ENCODE measurements around the gene IL16.

IL16 gene

DNA sequence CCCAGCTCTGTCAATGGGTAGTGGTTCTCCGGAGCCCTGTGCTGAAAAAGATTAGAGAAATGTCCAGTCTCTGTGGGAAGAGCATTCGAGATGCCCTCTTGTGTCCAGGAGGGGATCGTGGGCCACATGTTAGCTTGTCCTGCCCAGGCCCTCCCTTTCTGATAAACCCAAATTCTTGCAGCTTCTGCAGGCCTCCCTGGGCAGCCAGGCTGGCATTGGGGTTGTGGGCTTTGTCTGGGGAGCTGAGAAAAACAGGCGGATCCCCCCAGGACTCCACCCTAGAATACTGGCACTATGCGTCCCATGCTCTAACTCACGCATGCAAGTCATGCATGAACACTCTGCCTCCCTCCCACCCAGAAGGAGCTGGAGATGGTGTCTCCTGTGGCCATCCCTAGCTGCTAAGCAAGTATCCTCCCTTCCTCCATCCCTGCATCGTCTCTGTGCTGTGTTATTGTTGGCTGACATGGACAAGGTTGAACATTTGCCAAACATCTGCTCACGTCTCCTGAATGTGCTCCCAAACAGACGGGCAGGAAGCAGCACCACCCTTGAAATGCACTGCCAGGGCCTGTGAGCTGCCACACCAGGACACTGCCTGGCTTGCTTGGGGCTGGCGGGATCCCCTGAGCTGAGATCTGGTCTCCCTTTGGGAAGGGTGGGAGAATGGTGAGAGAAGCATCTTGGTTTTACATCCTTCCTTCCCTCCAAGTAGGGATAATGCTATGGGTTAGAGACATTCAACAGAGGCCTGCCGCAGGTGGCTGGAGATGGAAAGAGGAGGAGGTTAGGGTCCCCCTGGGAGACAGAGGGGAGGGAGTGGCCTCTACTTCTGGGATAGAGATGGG, 36.1 kb upstream of the IL16 start:
- TF ChIP-seq POU2F2 (IDR thresholded peaks at IDR 0.05; ENCODE audit: low read depth, low read length) (no peak), PAX5 (IDR thresholded peaks at IDR 0.05; ENCODE audit: insufficient read depth, low read length, severe bottlenecking) (no peak), POLR2AphosphoS5 (IDR thresholded peaks at IDR 0.05; ENCODE audit: low read depth, low read length) (no peak), TAF1 (IDR thresholded peaks at IDR 0.05; ENCODE audit: low read depth, low read length) (no peak), SPI1 (IDR thresholded peaks at IDR 0.05; ENCODE audit: low read depth, low read length) (no peak), POLR2A (IDR thresholded peaks at IDR 0.05; ENCODE audit: low read depth, low read length) (no peak)
- FAIRE-seq (no peak), DNase-seq (ENCODE audit: insufficient read length, low spot score) (no peak)

DNA sequence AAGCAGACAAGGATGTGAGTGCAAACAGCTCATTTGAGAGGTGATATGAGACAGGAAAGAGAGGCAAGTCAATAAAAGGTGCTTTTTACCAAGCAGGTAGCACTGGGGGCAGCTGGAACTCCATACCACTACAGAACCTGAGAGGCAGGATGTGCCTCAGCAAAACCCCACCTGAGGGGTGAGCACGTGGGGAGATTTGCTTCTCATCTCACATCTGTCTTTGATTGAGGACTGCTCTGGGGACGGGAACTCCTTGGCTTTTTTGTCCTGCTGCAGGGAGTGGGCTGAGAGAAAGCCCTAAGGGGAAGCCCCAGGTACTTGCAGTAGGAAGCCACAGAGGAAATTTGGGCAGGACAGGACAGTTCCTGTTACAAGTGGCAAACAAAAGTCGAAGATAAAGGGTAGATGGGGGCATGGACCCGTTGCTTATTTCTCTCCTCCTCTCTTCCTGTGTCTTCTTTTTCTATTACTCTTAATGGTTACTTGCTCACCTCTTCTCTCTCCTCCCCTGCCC, 35.5 kb upstream of the IL16 start:
- FAIRE-seq (no peak), DNase-seq (ENCODE audit: insufficient read length, low spot score) (no peak)
- no peak for TF ChIP-seq POLR2A (IDR thresholded peaks at IDR 0.05; ENCODE audit: low read depth, low read length)
- no peak for TF ChIP-seq PAX5 (IDR thresholded peaks at IDR 0.05; ENCODE audit: insufficient read depth, low read length, severe bottlenecking)
- TF ChIP-seq SPI1 (IDR thresholded peaks at IDR 0.05; ENCODE audit: low read depth, low read length): no peak
- TF ChIP-seq POU2F2 (IDR thresholded peaks at IDR 0.05; ENCODE audit: low read depth, low read length): no peak
- TF ChIP-seq POLR2AphosphoS5 (IDR thresholded peaks at IDR 0.05; ENCODE audit: low read depth, low read length): no peak
- no peak for TF ChIP-seq TAF1 (IDR thresholded peaks at IDR 0.05; ENCODE audit: low read depth, low read length)

DNA sequence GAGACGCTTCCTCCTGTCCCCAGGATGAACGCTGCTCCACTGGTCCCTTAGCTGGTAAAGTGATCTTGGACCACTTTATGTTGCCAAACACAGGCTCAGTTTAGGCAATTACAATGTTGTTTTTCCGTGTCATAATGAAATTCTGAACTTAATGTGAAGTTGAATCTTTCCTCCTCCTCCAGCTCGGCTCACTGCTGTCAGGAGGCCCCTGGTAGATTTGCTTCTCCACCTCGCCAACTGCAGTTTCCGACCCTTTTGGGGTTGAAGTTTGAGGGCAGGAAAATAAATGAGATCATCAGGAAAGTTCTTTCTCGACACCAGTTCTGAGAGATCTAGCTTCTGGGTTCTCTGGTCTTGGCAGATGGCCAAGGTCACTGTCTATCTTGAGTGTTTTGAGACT, 34.8 kb upstream of the IL16 start:
- no peak for FAIRE-seq
- no peak for DNase-seq (ENCODE audit: insufficient read length, low spot score)
- TF ChIP-seq PAX5 (IDR thresholded peaks at IDR 0.05; ENCODE audit: insufficient read depth, low read length, severe bottlenecking): no peak
- no peak for TF ChIP-seq SPI1 (IDR thresholded peaks at IDR 0.05; ENCODE audit: low read depth, low read length)
- no peak for TF ChIP-seq TAF1 (IDR thresholded peaks at IDR 0.05; ENCODE audit: low read depth, low read length)
- no peak for TF ChIP-seq POU2F2 (IDR thresholded peaks at IDR 0.05; ENCODE audit: low read depth, low read length)
- no peak for TF ChIP-seq POLR2AphosphoS5 (IDR thresholded peaks at IDR 0.05; ENCODE audit: low read depth, low read length)

DNA sequence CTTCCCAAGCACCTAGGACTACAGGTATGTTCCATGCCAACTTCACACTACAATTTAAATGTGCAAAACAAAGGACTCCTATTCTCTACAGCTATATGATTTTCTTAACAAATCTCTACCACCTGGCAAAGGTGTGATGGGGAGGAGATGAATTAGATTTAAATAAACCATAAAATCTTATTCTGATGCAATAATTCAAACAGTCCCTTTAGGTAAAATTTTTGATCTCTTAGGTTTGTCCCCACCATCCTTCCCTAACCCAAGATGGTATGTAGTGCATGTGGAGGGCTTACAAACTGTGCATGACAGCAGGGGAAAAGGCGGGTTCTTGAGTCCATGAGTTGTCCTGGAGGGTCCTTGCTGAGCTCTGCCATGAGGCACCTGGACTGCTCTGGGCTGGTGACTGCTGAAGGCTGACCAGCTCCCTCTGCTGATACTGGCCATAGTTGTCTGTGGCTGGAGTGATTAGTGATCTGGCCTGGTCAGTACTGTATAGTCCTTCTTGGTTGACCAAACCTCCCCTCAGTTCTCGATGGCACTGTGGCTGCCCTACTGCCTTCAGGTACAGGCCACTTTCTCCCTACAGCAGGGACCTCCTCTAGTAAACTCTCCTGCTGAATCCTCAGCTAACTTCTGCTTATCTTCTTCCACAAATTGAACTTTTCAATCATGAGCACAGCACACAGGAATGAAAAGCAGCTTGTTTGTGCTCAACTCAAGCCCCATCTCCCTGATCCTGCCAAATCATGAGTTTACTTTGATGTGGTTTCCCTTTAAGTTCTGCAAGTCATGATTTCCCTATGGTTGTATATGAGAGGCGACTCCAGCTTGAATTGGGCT, 32.5 kb upstream of the IL16 start:
- DNase-seq (ENCODE audit: insufficient read length, low spot score): no peak
- no peak for TF ChIP-seq SPI1 (IDR thresholded peaks at IDR 0.05; ENCODE audit: low read depth, low read length)
- no peak for TF ChIP-seq TAF1 (IDR thresholded peaks at IDR 0.05; ENCODE audit: low read depth, low read length)
- TF ChIP-seq PAX5 (IDR thresholded peaks at IDR 0.05; ENCODE audit: insufficient read depth, low read length, severe bottlenecking): no peak
- TF ChIP-seq POU2F2 (IDR thresholded peaks at IDR 0.05; ENCODE audit: low read depth, low read length): no peak
- TF ChIP-seq POLR2A (IDR thresholded peaks at IDR 0.05; ENCODE audit: low read depth, low read length): no peak
- no peak for TF ChIP-seq POLR2AphosphoS5 (IDR thresholded peaks at IDR 0.05; ENCODE audit: low read depth, low read length)
- FAIRE-seq: no peak

DNA sequence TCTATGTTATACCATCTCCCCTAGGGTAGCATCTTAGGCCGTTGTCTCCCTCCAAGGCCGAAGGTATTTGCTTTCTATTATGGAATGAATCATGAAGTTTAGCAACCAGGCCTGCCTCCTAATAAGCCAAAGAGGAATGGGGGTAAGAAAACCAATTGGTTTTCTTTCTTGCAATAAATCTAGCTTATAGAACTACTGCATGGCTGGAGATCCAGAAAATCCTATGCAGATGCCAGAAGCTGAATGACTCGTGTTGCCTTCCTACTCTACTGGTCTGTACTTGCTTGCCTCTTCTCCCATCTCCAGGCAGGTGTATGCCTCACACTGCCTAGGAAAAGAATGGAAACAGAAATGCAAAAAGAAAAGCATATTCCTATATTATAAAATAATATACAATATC, 31.1 kb upstream of the IL16 start:
- TF ChIP-seq SPI1 (IDR thresholded peaks at IDR 0.05; ENCODE audit: low read depth, low read length) (no peak), PAX5 (IDR thresholded peaks at IDR 0.05; ENCODE audit: insufficient read depth, low read length, severe bottlenecking) (no peak), TAF1 (IDR thresholded peaks at IDR 0.05; ENCODE audit: low read depth, low read length) (no peak), POU2F2 (IDR thresholded peaks at IDR 0.05; ENCODE audit: low read depth, low read length) (no peak), POLR2AphosphoS5 (IDR thresholded peaks at IDR 0.05; ENCODE audit: low read depth, low read length) (no peak), POLR2A (IDR thresholded peaks at IDR 0.05; ENCODE audit: low read depth, low read length) (no peak)
- no peak for DNase-seq (ENCODE audit: insufficient read length, low spot score)

DNA sequence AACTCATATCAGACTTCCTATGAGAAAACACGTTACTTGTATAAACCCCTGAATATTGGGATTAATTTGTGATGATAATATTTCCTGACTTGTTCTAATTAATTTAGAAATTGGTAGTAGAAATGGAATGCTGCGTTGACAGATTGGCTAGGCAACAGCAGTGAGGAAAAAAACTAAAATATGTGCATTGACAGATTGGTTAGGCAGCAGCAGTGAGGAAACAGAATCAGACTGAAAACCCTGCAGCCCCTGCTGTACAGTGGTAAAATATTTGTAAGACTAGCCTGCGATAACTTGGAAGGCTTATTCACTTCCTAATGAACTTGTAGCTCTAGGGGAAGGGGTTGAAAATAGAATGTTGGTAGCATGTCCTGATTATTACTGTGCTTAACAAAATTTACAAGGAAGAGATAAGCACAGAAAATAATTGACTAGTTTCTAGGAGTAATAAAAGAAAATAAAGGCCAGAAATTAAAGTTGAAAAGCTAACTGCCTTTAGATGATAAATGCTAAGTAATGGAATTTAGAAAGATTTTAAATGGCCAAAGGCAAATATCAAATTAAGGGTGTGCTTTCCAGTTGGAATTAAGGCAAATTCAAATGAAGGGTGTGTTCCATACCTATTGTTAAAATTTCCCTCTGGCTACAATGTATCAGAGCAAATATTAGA, 29.9 kb upstream of the IL16 start:
- FAIRE-seq: no peak

More for the DNA sequence above, 31.1 kb upstream of the IL16 start:
- no peak for FAIRE-seq

DNA sequence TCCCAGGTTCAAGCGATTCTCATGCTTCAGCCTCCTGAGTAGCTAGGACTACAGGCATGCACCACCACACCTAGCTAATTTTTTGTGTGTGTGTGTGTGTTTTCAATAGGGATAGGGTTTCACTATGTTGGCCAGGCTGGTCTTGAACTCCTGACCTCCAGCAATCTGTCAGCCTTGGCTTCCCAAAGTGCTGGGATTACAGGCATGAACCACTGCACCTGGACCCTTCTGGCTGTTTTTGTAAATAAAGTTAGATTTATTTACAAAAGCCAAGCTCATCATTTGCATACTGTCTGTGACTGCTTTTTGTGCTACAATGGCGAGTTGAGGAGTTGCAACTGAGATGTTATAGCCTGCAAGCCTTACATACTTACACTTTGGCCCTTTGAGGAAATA, 28.6 kb upstream of the IL16 start:
- no peak for DNase-seq (ENCODE audit: insufficient read length, low spot score)
- TF ChIP-seq TAF1 (IDR thresholded peaks at IDR 0.05; ENCODE audit: low read depth, low read length): no peak
- TF ChIP-seq POLR2A (IDR thresholded peaks at IDR 0.05; ENCODE audit: low read depth, low read length): no peak
- no peak for TF ChIP-seq SPI1 (IDR thresholded peaks at IDR 0.05; ENCODE audit: low read depth, low read length)
- no peak for TF ChIP-seq POU2F2 (IDR thresholded peaks at IDR 0.05; ENCODE audit: low read depth, low read length)
- no peak for TF ChIP-seq PAX5 (IDR thresholded peaks at IDR 0.05; ENCODE audit: insufficient read depth, low read length, severe bottlenecking)
- no peak for TF ChIP-seq POLR2AphosphoS5 (IDR thresholded peaks at IDR 0.05; ENCODE audit: low read depth, low read length)
- FAIRE-seq: no peak

More for the DNA sequence above, 29.9 kb upstream of the IL16 start:
- TF ChIP-seq TAF1 (IDR thresholded peaks at IDR 0.05; ENCODE audit: low read depth, low read length) (no peak), POU2F2 (IDR thresholded peaks at IDR 0.05; ENCODE audit: low read depth, low read length) (no peak), PAX5 (IDR thresholded peaks at IDR 0.05; ENCODE audit: insufficient read depth, low read length, severe bottlenecking) (no peak), POLR2A (IDR thresholded peaks at IDR 0.05; ENCODE audit: low read depth, low read length) (no peak), SPI1 (IDR thresholded peaks at IDR 0.05; ENCODE audit: low read depth, low read length) (no peak), POLR2AphosphoS5 (IDR thresholded peaks at IDR 0.05; ENCODE audit: low read depth, low read length) (no peak)
- no peak for DNase-seq (ENCODE audit: insufficient read length, low spot score)

DNA sequence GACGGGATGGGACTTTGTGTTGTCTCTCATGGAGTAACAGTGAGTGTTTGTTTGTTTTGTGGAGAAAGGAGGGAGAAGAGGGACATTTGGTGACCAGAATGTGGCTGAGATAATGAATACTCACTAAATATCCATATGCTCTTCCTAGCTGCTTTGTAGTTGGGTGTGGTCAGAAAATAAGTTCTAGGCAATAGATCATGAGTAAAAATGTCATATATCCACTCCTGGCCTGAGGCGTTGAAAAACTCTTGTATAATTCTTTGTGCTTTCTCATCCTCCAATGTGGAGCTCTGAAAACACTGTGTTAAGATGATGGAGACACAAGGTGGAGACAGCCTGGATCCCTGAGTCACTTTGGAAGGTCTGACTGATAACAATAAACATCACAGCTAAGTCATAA, 28.0 kb upstream of the IL16 start:
- TF ChIP-seq POLR2A (IDR thresholded peaks at IDR 0.05; ENCODE audit: low read depth, low read length): no peak
- TF ChIP-seq PAX5 (IDR thresholded peaks at IDR 0.05; ENCODE audit: insufficient read depth, low read length, severe bottlenecking): no peak
- TF ChIP-seq SPI1 (IDR thresholded peaks at IDR 0.05; ENCODE audit: low read depth, low read length): no peak
- TF ChIP-seq TAF1 (IDR thresholded peaks at IDR 0.05; ENCODE audit: low read depth, low read length): no peak
- TF ChIP-seq POU2F2 (IDR thresholded peaks at IDR 0.05; ENCODE audit: low read depth, low read length): no peak
- TF ChIP-seq POLR2AphosphoS5 (IDR thresholded peaks at IDR 0.05; ENCODE audit: low read depth, low read length): no peak
- FAIRE-seq (no peak), DNase-seq (ENCODE audit: insufficient read length, low spot score) (no peak)
